ENCODE measurements around the gene ZNF384. TPM values are rescaled to one million over a fixed set of nuclear protein-coding genes. Genes with fewer than 3 reads are reported as not detected.
A peak's percentile ranks its signal among the peaks of the same experiment; 100 is the strongest.

The ZNF384 gene
- total RNA-seq, 6 donors from 2014 or later: 33.4 to 52.8 (median 43.0) TPM

- TF ChIP-seq POLR2AphosphoS5 (IDR thresholded peaks at IDR 0.05): no peak
- TF ChIP-seq EP300 (IDR thresholded peaks at IDR 0.05): no peak
- TF ChIP-seq CTCF (IDR thresholded peaks at IDR 0.05): no peak
- TF ChIP-seq POLR2A (IDR thresholded peaks at IDR 0.05): no peak
- no peaks in the 10 kb centered on the region for H3K36me3 ChIP-seq
- peaks cover 0 to 41% (median 22%) of the 10 kb centered on the region in 4 donors for H3K27me3 ChIP-seq
- no peak overlapping the region for H3K27ac ChIP-seq
- ATAC-seq (ENCODE audit: low FRiP score in 2 of 2): no peak
- no peak overlapping the region for H3K4me3 ChIP-seq
- 10 to 13% methylated on average over 8 to 9 of the region's 10 CpGs for WGBS, 2 donors
- H3K9me3 ChIP-seq: no peaks in the 10 kb centered on the region
- H3K4me1 ChIP-seq: peaks cover 11 to 19% (median 14%) of the 10 kb centered on the region in 4 donors
- DNase-seq: no peak
Observed at GRCh38 chr12:6703631-6704030, 14.5 kb upstream of the ZNF384 start.

- H3K9me3 ChIP-seq: no peaks in the 10 kb centered on the region
- ATAC-seq (ENCODE audit: low FRiP score in 2 of 2): no peak
- H3K4me1 ChIP-seq: peaks cover 11 to 19% (median 14%) of the 10 kb centered on the region in 4 donors
- H3K27me3 ChIP-seq: peaks cover 0 to 43% (median 22%) of the 10 kb centered on the region in 4 donors
- WGBS, 2 donors: 32 to 33% methylated on average over 13 of the region's 13 CpGs
- H3K27ac ChIP-seq: no peak overlapping the region
- no peak for TF ChIP-seq CTCF (IDR thresholded peaks at IDR 0.05)
- no peak for TF ChIP-seq EP300 (IDR thresholded peaks at IDR 0.05)
- TF ChIP-seq POLR2AphosphoS5 (IDR thresholded peaks at IDR 0.05): no peak
- TF ChIP-seq POLR2A (IDR thresholded peaks at IDR 0.05): no peak
- peak overlapping the region in 3 of 4 donors; percentile 37 to 50 (median 43) for H3K4me3 ChIP-seq
- DNase-seq: no peak
- H3K36me3 ChIP-seq: no peaks in the 10 kb centered on the region
Observed at GRCh38 chr12:6701078-6701768, 12.0 kb upstream of the ZNF384 start.

- TF ChIP-seq POLR2A (IDR thresholded peaks at IDR 0.05): no peak
- no peak for TF ChIP-seq EP300 (IDR thresholded peaks at IDR 0.05)
- no peak for TF ChIP-seq POLR2AphosphoS5 (IDR thresholded peaks at IDR 0.05)
- no peak for TF ChIP-seq CTCF (IDR thresholded peaks at IDR 0.05)
- H3K27me3 ChIP-seq: peaks cover 0 to 43% (median 22%) of the 10 kb centered on the region in 4 donors
- no peaks in the 10 kb centered on the region for H3K9me3 ChIP-seq
- ATAC-seq (ENCODE audit: low FRiP score in 2 of 2): peak in 1 of 2 donors; percentile 83
- 3 to 13% methylated on average over 4 to 12 of the region's 43 CpGs for WGBS, 2 donors
- H3K27ac ChIP-seq: no peak within 1 kb of the TSS
- DNase-seq: peak in 1 of 2 donors; percentile 92
- H3K36me3 ChIP-seq: no peaks in the 10 kb centered on the region
- H3K4me3 ChIP-seq: peak within 1 kb of the TSS; percentile 37 to 50 (median 42)
- H3K4me1 ChIP-seq: peaks cover 11 to 19% (median 14%) of the 10 kb centered on the region in 4 donors
Observed at GRCh38 chr12:6700646-6701051, 11.5 kb upstream of the ZNF384 start, which contains the start of gene PIANP. Gene PIANP, minus strand, starts transcription at chr12:6700815. Its CDS starts 2,754 bp downstream, at chr12:6698061.

GRCh38 chr12:6699989-6700645, 10.9 kb upstream of the ZNF384 start:
- no peaks in the 10 kb centered on the region for H3K36me3 ChIP-seq
- no peaks in the 10 kb centered on the region for H3K9me3 ChIP-seq
- TF ChIP-seq POLR2AphosphoS5 (IDR thresholded peaks at IDR 0.05): no peak
- TF ChIP-seq EP300 (IDR thresholded peaks at IDR 0.05): no peak
- no peak for TF ChIP-seq POLR2A (IDR thresholded peaks at IDR 0.05)
- no peak for TF ChIP-seq CTCF (IDR thresholded peaks at IDR 0.05)
- ATAC-seq (ENCODE audit: low FRiP score in 2 of 2) (peak in 1 of 2 donors; percentile 37), DNase-seq (peak in 1 of 2 donors; percentile 74)
- peaks cover 11 to 19% (median 14%) of the 10 kb centered on the region in 4 donors for H3K4me1 ChIP-seq
- peak overlapping the region; percentile 37 to 50 (median 42) for H3K4me3 ChIP-seq
- peaks cover 0 to 43% (median 22%) of the 10 kb centered on the region in 4 donors for H3K27me3 ChIP-seq
- H3K27ac ChIP-seq: no peak overlapping the region
- WGBS, 2 donors: 1% methylated on average over 25 to 57 of the region's 65 CpGs
